GM19463 (cell line): ENCODE measurements around the gene UBA5.
A peak's percentile ranks its signal among the peaks of the same experiment; 100 is the strongest.

Experiments
- ATAC-seq: cut with Tn5 transposase; IDR thresholded peaks from one replicate; pipeline ENCODE4 v1.9.1; 2021; ENCODE audit warnings: mild to moderate bottlenecking, moderate library complexity; ENCODE audit not compliant: unreplicated experiment

UBA5 gene

DNA sequence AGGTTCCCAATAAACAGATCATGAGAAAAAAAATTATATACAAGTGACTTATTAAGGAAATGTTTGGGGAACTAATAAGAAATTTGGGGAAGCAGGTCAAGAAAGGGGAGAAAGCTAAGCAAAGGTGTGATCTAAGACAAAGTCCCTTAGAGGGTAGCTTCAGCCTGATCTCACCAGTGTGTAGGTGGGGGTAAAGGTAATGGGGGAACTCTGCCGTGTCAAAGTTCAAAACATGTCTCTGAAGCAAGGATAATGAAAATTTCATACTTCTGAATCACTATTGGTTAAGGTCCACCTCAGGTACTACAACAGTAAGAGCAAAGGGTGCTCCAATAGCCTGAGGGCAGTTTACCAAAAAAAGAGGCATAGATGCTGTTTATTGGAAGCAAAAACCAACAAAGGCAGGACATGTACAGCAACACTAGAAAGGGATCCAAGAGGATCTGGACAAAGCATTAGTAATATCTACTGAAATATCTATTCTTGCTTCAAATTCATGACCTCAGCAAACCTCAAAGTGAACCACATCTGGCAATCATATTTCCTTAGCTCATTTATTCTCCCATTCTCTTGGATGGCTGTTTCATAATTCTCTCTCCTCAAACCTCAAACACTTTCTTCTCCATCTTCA lies 7.4 kb upstream of the UBA5 start:
- no peak for ATAC-seq

DNA sequence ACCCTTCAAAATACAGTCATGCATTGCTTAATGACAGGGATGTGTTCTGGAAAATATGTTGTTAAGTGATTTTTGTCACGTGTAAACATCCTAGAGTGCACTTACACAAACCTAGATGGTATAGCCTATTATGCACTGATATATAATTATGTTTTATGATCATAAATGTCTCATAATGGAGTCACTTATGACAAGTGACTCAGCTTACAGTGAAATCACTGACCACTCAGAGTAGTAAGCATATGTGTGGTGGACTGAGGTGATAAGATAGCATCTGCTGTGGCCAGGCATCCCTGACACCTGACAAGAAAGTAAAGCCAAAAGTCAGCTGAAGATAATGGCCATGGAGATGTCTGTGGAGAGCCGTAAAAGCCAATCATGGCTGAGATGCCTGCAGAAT lies 5.9 kb upstream of the UBA5 start:
- ATAC-seq = no peak

- ATAC-seq = no peak
Measured at GRCh38 chr3:132654721-132655120, 5.4 kb upstream of the UBA5 start.

DNA sequence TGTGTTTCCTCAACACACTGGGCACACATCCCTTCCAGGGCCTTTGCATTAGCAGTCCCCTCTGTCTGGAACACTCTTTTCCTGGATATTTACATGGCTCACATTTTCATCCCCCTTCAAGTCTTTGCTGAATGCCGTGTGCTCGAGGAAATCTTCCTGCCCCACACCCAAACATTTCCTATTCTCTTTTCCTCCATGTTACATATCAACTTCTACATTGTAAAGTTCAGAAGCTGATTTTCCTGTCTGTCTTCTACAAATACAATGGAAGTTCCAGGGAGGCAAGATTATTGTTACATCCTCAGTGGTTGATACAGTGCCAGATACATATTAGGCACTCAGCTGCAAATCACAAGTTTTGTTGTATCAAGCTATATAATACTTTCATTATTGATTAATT lies 4.7 kb upstream of the UBA5 start:
- no peak for ATAC-seq

DNA sequence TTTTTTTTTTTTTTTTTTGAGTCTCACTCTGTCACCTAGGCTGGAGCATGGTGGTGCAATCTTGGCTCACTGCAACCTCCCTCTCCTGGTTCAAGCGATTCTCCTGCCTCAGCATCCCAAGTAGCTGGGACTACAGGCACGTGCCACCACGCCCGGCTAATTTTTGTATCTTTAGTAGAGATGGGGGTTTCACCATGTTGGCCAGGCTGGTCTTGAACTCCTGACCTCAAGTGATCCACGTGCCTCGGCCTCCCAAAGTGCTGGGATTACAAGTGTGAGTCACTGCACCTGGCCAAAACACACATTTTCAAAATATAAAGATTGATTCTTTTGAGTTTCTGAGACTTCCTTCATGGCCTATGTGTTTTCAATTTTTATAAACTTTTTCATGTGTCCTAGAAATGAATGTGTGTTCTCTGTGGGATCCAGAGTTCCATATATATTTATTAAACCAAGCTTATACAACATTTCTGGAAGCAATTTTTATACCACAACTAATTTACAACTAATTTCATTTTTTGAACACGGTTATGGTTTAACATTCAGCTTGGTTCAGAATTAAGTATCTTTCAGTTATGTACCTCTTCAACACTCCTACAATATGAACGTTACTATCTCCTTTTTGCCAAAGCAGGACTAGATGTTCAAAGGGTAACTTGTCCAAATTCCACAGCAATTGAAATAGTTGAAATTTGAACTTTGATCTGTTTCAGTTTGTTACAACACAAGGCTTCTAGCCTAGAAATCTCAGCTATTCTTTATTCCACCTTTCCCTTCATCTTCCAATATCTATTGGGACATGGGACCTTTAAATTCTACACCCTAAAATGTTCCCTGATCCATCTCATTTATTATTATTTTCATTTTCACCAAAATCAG lies 2.0 kb upstream of the UBA5 start:
- ATAC-seq = no peak

- no peak for ATAC-seq
Measured at GRCh38 chr3:132659000-132659364, 1.1 kb upstream of the UBA5 start.

GRCh38 chr3:132659365-132660051 lies 621 bp upstream of the UBA5 start, which contains the start of gene ACAD11:
Gene ACAD11 (minus strand): TSS chr3:132659809. CDS start chr3:132659751, 58 bp downstream.
- peak; percentile 55 for ATAC-seq

DNA sequence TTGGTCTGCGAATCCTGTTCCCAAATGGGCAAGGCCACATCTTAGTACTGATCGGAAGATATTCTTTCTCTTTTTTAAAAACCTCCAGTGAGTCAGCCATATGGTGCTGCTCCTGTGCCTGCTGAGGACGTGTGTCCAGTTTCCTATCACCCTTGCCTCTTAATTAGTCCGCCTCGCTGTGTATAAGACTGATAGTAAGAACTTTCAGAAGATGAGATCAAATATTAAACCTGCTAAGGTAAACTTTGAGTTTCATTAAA lies 612 bp downstream of the UBA5 start:
- no peak for ATAC-seq

DNA sequence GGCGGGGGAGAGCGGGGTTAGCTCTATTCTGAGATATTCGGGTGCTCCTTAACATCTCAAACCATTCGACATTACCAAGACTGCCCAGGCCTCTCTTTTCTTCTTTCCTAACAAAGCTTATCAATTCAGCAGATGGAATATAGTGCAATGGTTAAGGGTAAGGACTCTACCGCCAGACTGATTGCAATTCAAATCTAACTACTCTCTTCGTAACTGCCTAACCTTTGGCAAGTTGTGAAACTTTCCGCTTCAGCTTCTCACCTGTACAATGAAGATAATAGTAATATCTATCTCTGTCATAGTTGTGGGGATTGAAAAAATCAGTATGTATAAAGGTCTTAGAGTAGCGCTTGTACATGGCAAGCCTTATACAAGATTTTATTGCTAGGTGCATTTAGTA lies 972 bp downstream of the UBA5 start:
- no peak for ATAC-seq

- no peak for ATAC-seq
Measured at GRCh38 chr3:132662212-132662611, 2.1 kb downstream of the UBA5 start.

DNA sequence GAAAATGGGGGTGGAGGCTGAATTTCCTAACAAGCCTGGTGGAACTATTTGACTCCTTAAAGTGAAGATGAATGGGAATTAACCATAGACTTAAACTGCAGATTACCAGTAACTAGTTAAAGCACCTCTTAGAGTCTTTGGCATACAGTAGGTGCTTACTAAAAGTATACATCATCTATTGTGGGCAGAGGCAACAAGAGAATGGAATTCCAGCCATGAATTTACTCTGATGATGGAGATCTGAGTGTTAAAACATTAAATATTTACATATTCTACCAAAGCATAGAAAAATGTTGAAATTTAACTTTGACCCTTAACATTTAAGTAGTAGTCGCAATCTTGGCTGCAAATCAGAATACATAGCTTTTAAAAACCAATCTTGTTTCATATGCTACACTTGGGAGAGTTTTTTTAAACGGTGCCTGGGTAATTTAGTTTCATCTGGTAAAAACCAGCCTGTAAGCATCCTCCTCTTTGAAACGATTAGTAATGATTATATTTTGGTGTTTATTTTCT lies 5.2 kb downstream of the UBA5 start:
- ATAC-seq = no peak

- ATAC-seq = no peak
Measured at GRCh38 chr3:132669256-132669777, 9.2 kb downstream of the UBA5 start.

GRCh38 chr3:132675408-132675807 lies 15.3 kb downstream of the UBA5 start:
- ATAC-seq = no peak

GRCh38 chr3:132679911-132680310 lies 19.8 kb downstream of the UBA5 start:
- ATAC-seq = no peak

DNA sequence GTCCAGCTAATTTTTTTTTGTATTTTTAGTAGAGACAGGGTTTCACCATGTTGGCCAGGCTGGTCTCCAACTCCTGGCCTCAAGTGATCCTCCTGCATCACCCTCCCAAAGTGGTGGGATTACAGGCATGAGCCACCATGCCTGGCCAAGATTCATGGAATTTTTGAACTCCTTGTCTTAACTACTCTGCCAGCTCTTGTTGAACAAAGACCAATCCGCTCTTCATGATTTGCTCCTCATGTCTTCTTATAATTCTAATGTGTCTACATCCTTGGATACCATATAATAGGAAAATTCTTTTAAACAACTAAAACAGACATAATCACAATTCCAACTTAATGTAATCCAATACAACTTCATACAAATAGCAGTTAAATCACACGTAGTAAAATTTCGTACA lies 21.3 kb downstream of the UBA5 start:
- no peak for ATAC-seq

DNA sequence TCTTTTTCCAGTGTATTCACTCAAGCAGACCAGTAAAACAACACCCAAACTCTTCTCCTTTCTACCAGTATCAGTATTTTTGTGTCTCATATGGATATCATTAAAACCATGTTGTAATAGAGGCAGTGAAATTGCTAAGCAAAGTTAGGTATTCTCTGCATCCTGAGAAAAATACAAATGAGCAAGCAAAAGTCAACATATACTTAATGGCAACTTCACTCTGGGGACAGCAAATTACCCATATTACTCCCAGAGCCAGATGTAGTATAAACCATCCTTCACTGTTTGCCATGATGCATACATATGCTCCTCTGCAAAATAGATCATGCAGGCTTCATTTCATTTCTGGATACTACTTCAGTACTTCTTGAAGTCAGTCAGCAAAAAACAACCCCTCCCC lies 22.1 kb downstream of the UBA5 start:
- ATAC-seq = no peak

GRCh38 chr3:132690040-132690439 lies 29.9 kb downstream of the UBA5 start:
- ATAC-seq = no peak

GRCh38 chr3:132694991-132695390 lies 34.9 kb downstream of the UBA5 start:
- ATAC-seq = no peak

- ATAC-seq = no peak
Measured at GRCh38 chr3:132695422-132695821, 35.3 kb downstream of the UBA5 start.

- no peak for ATAC-seq
Measured at GRCh38 chr3:132703733-132704132, 43.6 kb downstream of the UBA5 start.

DNA sequence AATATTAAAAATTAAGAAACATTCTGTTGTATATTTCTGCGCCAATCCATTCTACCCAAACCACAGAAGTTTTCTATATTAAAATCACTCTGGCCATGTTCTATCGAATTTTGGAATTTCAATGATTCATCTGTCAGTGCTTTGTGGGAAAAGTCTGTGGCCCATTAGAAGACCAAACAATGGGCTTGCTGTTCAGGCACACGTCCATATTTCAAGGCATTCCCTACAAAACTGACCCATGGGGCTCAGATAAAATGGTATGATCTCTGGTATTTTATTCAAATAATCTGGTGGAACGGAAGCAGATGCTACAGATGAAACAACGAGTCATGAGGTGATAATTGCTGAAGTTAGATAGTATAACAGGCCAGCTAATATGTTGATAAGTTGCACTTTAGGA lies 49.6 kb downstream of the UBA5 start:
- no peak for ATAC-seq

DNA sequence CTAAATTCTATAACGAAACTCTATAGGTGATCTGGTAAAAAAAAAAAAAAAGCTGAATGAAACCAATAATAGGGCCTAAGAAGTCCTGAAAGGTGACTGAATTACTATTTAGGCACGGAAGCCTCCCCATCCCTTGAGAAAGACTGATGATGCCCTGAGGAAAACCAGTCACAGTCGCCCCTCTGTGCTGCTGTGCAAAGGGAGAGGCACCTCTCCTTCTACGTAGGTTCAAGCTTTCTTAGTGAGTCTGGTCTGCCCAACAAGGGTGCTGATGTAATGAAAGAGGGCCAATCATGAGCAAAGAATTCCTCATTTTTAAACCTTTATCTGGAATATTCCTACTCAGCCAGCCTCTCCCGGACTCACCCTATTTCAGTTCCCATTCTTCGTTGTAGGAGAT lies 50.2 kb downstream of the UBA5 start:
- ATAC-seq = no peak
